ENCODE data around the gene GPC3. TPM values are rescaled to one million over a fixed set of nuclear protein-coding genes. Genes with fewer than 3 reads are reported as not detected.

GPC3 gene
- total RNA-seq (ENCODE audit: low replicate concordance), result 192 and 628 TPM in 2 replicates
- long read RNA-seq, transcript GPC3-201 (8 exons, 2,568 nt), result major isoform, 1,357 of 1,460 reads
- long read RNA-seq, partial matches to known transcripts, result 77 of 1,460 reads
- long read RNA-seq, other reads (novel, unspliced or antisense), result 23 of 1,460 reads

DNA sequence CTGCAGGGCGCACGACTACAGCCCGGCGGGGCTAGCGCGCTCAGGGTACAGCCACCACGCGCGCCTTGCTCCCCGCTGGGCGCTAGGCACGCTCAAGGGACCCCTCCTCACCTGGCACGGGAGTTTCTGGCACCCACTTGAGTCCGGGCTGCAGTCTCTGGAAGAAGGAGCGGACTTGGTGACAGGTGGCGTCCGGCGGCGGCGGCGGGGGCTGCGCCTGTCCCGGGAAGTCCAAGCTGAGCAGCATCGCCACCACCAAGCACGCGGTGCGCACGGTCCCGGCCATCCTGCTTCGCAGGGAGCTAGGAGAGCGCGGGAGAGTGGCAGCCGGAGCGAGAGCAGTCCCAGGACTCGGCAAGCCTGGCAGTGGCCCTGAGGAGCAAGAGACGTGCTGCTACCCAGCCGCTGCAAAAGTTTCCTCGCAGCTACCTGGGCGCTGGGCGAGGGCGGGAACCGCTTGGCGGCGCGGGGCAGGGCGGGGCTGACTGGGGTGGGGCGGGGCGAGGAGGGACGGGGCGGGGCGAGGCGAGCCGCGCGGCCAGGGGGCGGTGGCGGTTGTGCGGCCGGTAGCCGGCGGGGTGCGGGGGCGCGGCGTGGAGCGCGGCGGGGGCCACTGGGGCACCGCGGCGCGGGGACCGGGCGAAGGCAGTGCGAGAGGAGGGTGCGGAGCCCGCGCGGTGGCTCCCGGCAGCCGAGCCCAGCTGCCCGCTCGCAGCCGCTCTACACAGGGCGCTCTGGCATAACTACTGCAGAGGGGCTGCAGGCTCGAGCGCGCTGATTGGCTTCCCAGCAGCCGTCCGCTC is at the start of gene GPC3:
GPC3 (minus strand) TSS at position 431 of the 803 bp plus-strand sequence.
- H3K4me1 Mint-ChIP-seq (ENCODE audit: unreplicated experiment), result peaks cover 58% of the 10 kb centered on the region
- TF ChIP-seq, protein P1, sequence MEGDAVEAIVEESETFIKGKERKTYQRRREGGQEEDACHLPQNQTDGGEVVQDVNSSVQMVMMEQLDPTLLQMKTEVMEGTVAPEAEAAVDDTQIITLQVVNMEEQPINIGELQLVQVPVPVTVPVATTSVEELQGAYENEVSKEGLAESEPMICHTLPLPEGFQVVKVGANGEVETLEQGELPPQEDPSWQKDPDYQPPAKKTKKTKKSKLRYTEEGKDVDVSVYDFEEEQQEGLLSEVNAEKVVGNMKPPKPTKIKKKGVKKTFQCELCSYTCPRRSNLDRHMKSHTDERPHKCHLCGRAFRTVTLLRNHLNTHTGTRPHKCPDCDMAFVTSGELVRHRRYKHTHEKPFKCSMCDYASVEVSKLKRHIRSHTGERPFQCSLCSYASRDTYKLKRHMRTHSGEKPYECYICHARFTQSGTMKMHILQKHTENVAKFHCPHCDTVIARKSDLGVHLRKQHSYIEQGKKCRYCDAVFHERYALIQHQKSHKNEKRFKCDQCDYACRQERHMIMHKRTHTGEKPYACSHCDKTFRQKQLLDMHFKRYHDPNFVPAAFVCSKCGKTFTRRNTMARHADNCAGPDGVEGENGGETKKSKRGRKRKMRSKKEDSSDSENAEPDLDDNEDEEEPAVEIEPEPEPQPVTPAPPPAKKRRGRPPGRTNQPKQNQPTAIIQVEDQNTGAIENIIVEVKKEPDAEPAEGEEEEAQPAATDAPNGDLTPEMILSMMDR (conservative IDR thresholded peaks at IDR 0.05), result no peak
- H3K4me3 Mint-ChIP-seq, result peak within 1 kb of the TSS; percentile 96
- no peaks in the 10 kb centered on the region for H3K9me3 Mint-ChIP-seq
- peaks cover 7% of the 10 kb centered on the region for H3K36me3 Mint-ChIP-seq
- peak; percentile 84 for DNase-seq (ENCODE audit: extremely low spot score, unreplicated experiment)
- peaks cover 39% of the 10 kb centered on the region for H3K27me3 Mint-ChIP-seq
- peak within 1 kb of the TSS; percentile 43 for H3K27ac Mint-ChIP-seq

DNA sequence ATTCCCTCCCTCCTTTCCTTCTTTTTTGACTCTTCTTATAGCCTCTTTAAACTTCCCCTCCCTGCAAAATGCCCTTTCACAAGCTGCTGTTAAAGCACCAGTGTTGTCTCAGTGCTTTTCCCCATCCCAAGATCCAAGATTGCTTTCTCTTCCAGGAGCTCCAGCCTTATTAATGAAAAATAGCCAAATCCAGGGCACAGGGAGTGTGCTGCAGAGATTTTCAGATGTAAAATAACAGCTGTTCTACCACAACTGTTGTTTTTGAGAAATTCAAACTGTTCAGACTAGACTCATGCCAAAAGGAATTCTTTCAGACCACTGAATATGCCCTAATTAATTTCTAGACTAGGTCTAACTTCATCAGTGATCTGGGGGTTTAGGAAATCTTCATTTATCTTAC is 47.0 kb upstream of the GPC3 start:
- no peak overlapping the region for H3K27ac Mint-ChIP-seq
- TF ChIP-seq, protein P1 (conservative IDR thresholded peaks at IDR 0.05), result no peak
- no peak for DNase-seq (ENCODE audit: extremely low spot score, unreplicated experiment)
- H3K9me3 Mint-ChIP-seq, result no peaks in the 10 kb centered on the region
- H3K27me3 Mint-ChIP-seq, result peaks cover 3% of the 10 kb centered on the region
- no peaks in the 10 kb centered on the region for H3K4me1 Mint-ChIP-seq (ENCODE audit: unreplicated experiment)
- H3K4me3 Mint-ChIP-seq, result no peak overlapping the region
- no peaks in the 10 kb centered on the region for H3K36me3 Mint-ChIP-seq

DNA sequence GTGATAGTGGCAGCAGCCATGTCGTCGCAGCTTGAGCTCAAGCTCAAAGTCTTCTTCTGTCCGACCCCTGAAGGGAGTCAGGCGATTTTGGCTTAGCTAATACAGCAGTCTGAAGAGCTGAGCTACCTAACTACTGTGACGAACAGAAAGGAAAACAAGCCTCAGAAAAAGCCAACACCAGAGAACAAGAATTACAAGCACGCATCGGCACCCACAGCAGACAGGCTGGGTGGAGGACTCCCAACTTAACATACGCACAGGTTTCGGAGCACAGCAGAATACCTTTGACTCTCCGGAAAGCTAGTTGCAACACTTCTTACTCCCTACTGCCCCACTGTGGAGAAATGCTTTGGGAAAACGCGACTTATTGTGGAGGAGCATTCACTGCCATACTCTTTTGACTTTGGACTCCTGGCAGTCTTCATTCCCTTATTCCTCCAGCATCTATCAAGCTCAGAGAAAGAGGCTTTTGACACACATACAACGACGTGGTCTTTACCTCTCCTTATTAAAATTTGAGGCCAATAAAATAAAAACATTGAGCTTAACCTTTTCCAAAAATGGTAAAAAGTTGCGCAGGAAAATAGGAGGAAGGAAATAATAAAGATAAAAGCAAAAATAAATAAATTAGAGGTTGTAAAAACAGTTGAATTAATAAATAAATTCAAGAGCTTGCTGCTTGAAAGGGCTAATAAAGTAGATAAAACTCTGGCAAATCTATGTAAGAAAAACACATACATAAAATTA is 41.3 kb upstream of the GPC3 start:
- no peak for DNase-seq (ENCODE audit: extremely low spot score, unreplicated experiment)
- Mint-ChIP-seq H3K27me3 (peaks cover 3% of the 10 kb centered on the region), H3K9me3 (no peaks in the 10 kb centered on the region), H3K4me1 (ENCODE audit: unreplicated experiment) (peaks cover 9% of the 10 kb centered on the region), H3K36me3 (no peaks in the 10 kb centered on the region), H3K27ac (peak overlapping the region; percentile 80), H3K4me3 (peak overlapping the region; percentile 79)
- TF ChIP-seq, protein P1 (conservative IDR thresholded peaks at IDR 0.05), result peak; percentile 82

GRCh38 chrX:134025986-134026545 is 40.7 kb upstream of the GPC3 start:
- Mint-ChIP-seq H3K27ac (peak overlapping the region; percentile 80), H3K27me3 (peaks cover 3% of the 10 kb centered on the region), H3K9me3 (no peaks in the 10 kb centered on the region), H3K4me3 (peak overlapping the region; percentile 79), H3K4me1 (ENCODE audit: unreplicated experiment) (peaks cover 9% of the 10 kb centered on the region), H3K36me3 (no peaks in the 10 kb centered on the region)
- TF ChIP-seq, protein P1 (conservative IDR thresholded peaks at IDR 0.05), result no peak
- no peak for DNase-seq (ENCODE audit: extremely low spot score, unreplicated experiment)

GRCh38 chrX:134024686-134025377 is 39.4 kb upstream of the GPC3 start:
- Mint-ChIP-seq H3K4me3 (no peak overlapping the region), H3K9me3 (no peaks in the 10 kb centered on the region), H3K4me1 (ENCODE audit: unreplicated experiment) (peaks cover 9% of the 10 kb centered on the region), H3K36me3 (no peaks in the 10 kb centered on the region), H3K27me3 (peaks cover 3% of the 10 kb centered on the region), H3K27ac (no peak overlapping the region)
- TF ChIP-seq, protein P1 (conservative IDR thresholded peaks at IDR 0.05), result no peak
- no peak for DNase-seq (ENCODE audit: extremely low spot score, unreplicated experiment)

All from type B pancreatic cell (in vitro differentiated cells).